Right lobe of liver (tissue), 4 donors: ENCODE results near the gene MYRIP.

Source experiments
- POLR2A ChIP-seq: fragments of 450-650 bp; IDR thresholded peaks from one replicate; pipeline ENCODE4 v1.6.1; 2017; ENCODE audit warnings: antibody characterized with exemption, mild to moderate bottlenecking
- TF ChIP-seq, protein P1 (sequence below), 4 donors: fragments of 200-600 bp in 3 of 4; fragments of 450-650 bp in 1 of 4; IDR thresholded peaks; one replicate each; pipeline versions ENCODE4 v1.5.1 to v1.8.0; 2016 to 2022; ENCODE audit warnings: antibody characterized with exemption in 4 of 4, mild to moderate bottlenecking in 2 of 4
- donor health status: DM: no; HTN: no; CAD: no.
- donor health status: DM: no; HTN: no; CAD: no.
- donor health status: DM: no; HTN: yes; CAD: no.

DNA sequence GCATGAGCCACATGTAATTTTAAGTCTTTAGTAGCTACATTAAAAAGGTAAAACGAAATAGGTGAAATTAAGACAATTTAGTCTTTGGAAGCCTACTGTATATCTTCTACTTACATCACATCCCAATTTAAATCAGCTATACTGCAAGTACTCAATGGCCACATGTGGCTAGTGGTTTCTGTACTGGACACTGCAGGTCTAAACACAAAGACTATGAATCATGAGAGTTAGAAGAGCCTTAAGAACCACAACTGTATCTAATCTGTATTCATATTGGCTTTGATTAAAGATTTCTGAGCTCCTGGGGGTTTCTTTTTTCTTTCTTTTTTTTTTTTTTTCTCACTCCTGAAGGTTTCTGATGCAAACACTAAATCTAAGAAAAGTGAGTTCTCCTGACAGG, 497.8 kb downstream of the MYRIP start:
- TF ChIP-seq, protein P1, sequence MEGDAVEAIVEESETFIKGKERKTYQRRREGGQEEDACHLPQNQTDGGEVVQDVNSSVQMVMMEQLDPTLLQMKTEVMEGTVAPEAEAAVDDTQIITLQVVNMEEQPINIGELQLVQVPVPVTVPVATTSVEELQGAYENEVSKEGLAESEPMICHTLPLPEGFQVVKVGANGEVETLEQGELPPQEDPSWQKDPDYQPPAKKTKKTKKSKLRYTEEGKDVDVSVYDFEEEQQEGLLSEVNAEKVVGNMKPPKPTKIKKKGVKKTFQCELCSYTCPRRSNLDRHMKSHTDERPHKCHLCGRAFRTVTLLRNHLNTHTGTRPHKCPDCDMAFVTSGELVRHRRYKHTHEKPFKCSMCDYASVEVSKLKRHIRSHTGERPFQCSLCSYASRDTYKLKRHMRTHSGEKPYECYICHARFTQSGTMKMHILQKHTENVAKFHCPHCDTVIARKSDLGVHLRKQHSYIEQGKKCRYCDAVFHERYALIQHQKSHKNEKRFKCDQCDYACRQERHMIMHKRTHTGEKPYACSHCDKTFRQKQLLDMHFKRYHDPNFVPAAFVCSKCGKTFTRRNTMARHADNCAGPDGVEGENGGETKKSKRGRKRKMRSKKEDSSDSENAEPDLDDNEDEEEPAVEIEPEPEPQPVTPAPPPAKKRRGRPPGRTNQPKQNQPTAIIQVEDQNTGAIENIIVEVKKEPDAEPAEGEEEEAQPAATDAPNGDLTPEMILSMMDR (IDR thresholded peaks at IDR 0.05), result no peak
- no peak for TF ChIP-seq POLR2A
